Fibroblast of villous mesenchyme (primary cell): ENCODE measurements around the gene DNHD1. TPM values are rescaled to one million over a fixed set of nuclear protein-coding genes. Genes with fewer than 3 reads are reported as not detected.
A peak's percentile ranks its signal among the peaks of the same experiment; 100 is the strongest.

Experiments used
- DNase-seq: peaks from one replicate; pipeline ENCODE4 v3.0.0-alpha.2; 2010; ENCODE audit warnings: low read depth
- H3K4me3 ChIP-seq: 2 replicates; pipeline ENCODE4 v1.5.1; 2011; ENCODE audit warnings: low read depth, mild to moderate bottlenecking, low read length
- CTCF ChIP-seq: IDR thresholded peaks from 2 replicates; pipeline ENCODE4 v1.5.1; 2012; ENCODE audit warnings: low read depth, mild to moderate bottlenecking, low read length; ENCODE audit not compliant: insufficient read depth
- total RNA-seq: library from RNA; depleted of rRNA; stranded (reverse); fragments of >200 nt; gene quantifications from 2 replicates; pipeline ENCODE4 v1.2.3, GENCODE V29; 2012

Gene DNHD1
- total RNA-seq, 1 donor: 7.3 TPM

GRCh38 chr11:6602096-6602940 lies 105.2 kb downstream of the DNHD1 start:
- DNase-seq: no peak
- peak overlapping the region; percentile 98 for H3K4me3 ChIP-seq
- no peak for TF ChIP-seq CTCF

GRCh38 chr11:6603287-6604080 lies 106.4 kb downstream of the DNHD1 start, which contains the start of the genes ILK and RRP8:
ILK (plus strand) TSS chr11:6603774; CDS start chr11:6604272, 498 bp downstream.
RRP8 (minus strand) TSS chr11:6603616; CDS start chr11:6603502, 114 bp downstream.
- TF ChIP-seq CTCF: peak; percentile 22
- DNase-seq: peak; percentile 88
- H3K4me3 ChIP-seq: peak within 1 kb of the TSS; percentile 98

- peak; percentile 80 for DNase-seq
- peak overlapping the region; percentile 98 for H3K4me3 ChIP-seq
- TF ChIP-seq CTCF: peak; percentile 25
Observed at GRCh38 chr11:6604081-6604626, 107.1 kb downstream of the DNHD1 start.

- TF ChIP-seq CTCF: no peak
- no peak for DNase-seq
- H3K4me3 ChIP-seq: peak overlapping the region; percentile 98
Observed at GRCh38 chr11:6604790-6605189, 107.7 kb downstream of the DNHD1 start.

- peak overlapping the region; percentile 36 for H3K4me3 ChIP-seq
- TF ChIP-seq CTCF: no peak
- peak; percentile 94 for DNase-seq
Observed at GRCh38 chr11:6606471-6607189, 109.5 kb downstream of the DNHD1 start.

GRCh38 chr11:6607190-6607795 lies 110.2 kb downstream of the DNHD1 start:
- no peak for DNase-seq
- H3K4me3 ChIP-seq: peak overlapping the region; percentile 24
- TF ChIP-seq CTCF: no peak
